Peyer's patch (tissue), 4 donors: ENCODE data around the gene EIF4E2. TPM values are rescaled to one million over a fixed set of nuclear protein-coding genes. Genes with fewer than 3 reads are reported as not detected.

ENCODE experiments used
- DNase-seq, 3 donors: peaks; one replicate each; pipeline ENCODE4 v3.0.0-alpha.2; 2017 to 2019
- H3K27ac ChIP-seq, 4 donors: fragments of 200-600 bp; sonication (generic); one replicate each; pipeline ENCODE4 v1.5.1; 2016 to 2019
- H3K27me3 ChIP-seq, 2 donors: fragments of 200-600 bp; sonication (generic); one replicate each; pipeline ENCODE4 v1.5.1; 2019
- H3K36me3 ChIP-seq, 3 donors: fragments of 200-600 bp; sonication (generic); one replicate each; pipeline ENCODE4 v1.5.1; 2016 to 2019
- H3K4me1 ChIP-seq, 4 donors: fragments of 200-600 bp; sonication (generic); one replicate each; pipeline ENCODE4 v1.5.1; 2016 to 2019
- H3K4me3 ChIP-seq, 4 donors: fragments of 200-600 bp; sonication (generic); 1 replicate in 3 of 4; 2 replicates in 1 of 4; pipeline ENCODE4 v1.5.1; 2016 to 2019; ENCODE audit warnings: mild to moderate bottlenecking in 1 of 4
- H3K9me3 ChIP-seq, 4 donors: fragments of 200-600 bp; sonication (generic); one replicate each; pipeline ENCODE4 v1.5.1; 2016 to 2019; ENCODE audit warnings: mild to moderate bottlenecking in 1 of 4
- CTCF ChIP-seq, 6 experiments: fragments of 450-650 bp in 4 of 6; fragments of 200-600 bp in 2 of 6; sonication (generic) in 1 of 6; IDR thresholded peaks; one replicate each; pipeline ENCODE4 v1.5.1; 2017 to 2019; ENCODE audit warnings: antibody characterized with exemption in 6 of 6, mild to moderate bottlenecking in 3 of 6, moderate library complexity in 1 of 6
- POLR2A ChIP-seq, 2 donors: fragments of 450-650 bp; IDR thresholded peaks; one replicate each; pipeline ENCODE4 v1.5.1; 2017; ENCODE audit warnings: antibody characterized with exemption in 2 of 2, mild to moderate bottlenecking in 2 of 2, moderate library complexity in 2 of 2
- total RNA-seq, 4 donors: library from RNA; depleted of rRNA; stranded (reverse); fragments of >200 nt; gene quantifications; one replicate each; pipeline ENCODE4 v1.1.0, GENCODE V29; 2016

Gene EIF4E2
- total RNA-seq, 4 donors from 2014 or later, result 33.0 to 51.8 (median 44.1) TPM

DNA sequence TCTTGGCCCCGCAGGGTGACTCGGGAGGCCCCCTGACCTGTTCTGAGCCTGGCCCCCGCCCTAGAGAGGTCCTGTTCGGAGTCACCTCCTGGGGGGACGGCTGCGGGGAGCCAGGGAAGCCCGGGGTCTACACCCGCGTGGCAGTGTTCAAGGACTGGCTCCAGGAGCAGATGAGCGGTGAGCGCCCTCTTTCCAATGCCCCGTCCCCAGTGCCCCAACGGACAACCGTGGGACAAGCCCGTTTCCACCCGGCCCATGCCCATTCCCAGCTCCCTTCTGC, 27.1 kb upstream of the EIF4E2 start:
- TF ChIP-seq CTCF (IDR thresholded peaks at IDR 0.05), result no peak
- no peaks in the 10 kb centered on the region for H3K9me3 ChIP-seq
- peaks cover 0 to 25% (median 16%) of the 10 kb centered on the region in 4 donors for H3K4me1 ChIP-seq
- peaks cover 0 to 27% of the 10 kb centered on the region in 2 donors for H3K27me3 ChIP-seq
- H3K27ac ChIP-seq, result no peak overlapping the region
- DNase-seq, result no peak
- no peaks in the 10 kb centered on the region for H3K36me3 ChIP-seq
- H3K4me3 ChIP-seq, result no peak overlapping the region

GRCh38 chr2:232523682-232524597, 26.5 kb upstream of the EIF4E2 start:
- DNase-seq, result no peak
- Histone ChIP-seq H3K36me3 (no peaks in the 10 kb centered on the region), H3K27ac (no peak overlapping the region), H3K27me3 (peaks cover 0 to 27% of the 10 kb centered on the region in 2 donors), H3K4me1 (peaks cover 0 to 25% (median 16%) of the 10 kb centered on the region in 4 donors), H3K9me3 (no peaks in the 10 kb centered on the region), H3K4me3 (peak overlapping the region in 3 of 4 donors; percentile 33 to 35 (median 35))
- TF ChIP-seq CTCF (IDR thresholded peaks at IDR 0.05) (no peak), POLR2A (IDR thresholded peaks at IDR 0.05) (no peak)

GRCh38 chr2:232524771-232525170, 25.7 kb upstream of the EIF4E2 start:
- H3K27ac ChIP-seq, result no peak overlapping the region
- H3K36me3 ChIP-seq, result no peaks in the 10 kb centered on the region
- TF ChIP-seq POLR2A (IDR thresholded peaks at IDR 0.05), result no peak
- TF ChIP-seq CTCF (IDR thresholded peaks at IDR 0.05), result no peak
- no peak overlapping the region for H3K4me3 ChIP-seq
- peaks cover 0 to 25% (median 16%) of the 10 kb centered on the region in 4 donors for H3K4me1 ChIP-seq
- no peaks in the 10 kb centered on the region for H3K9me3 ChIP-seq
- no peak for DNase-seq
- peaks cover 0 to 27% of the 10 kb centered on the region in 2 donors for H3K27me3 ChIP-seq

GRCh38 chr2:232525199-232525598, 25.3 kb upstream of the EIF4E2 start:
- peaks cover 0 to 27% of the 10 kb centered on the region in 2 donors for H3K27me3 ChIP-seq
- H3K9me3 ChIP-seq, result no peaks in the 10 kb centered on the region
- H3K36me3 ChIP-seq, result no peaks in the 10 kb centered on the region
- DNase-seq, result no peak
- peaks cover 0 to 25% (median 16%) of the 10 kb centered on the region in 4 donors for H3K4me1 ChIP-seq
- TF ChIP-seq CTCF (IDR thresholded peaks at IDR 0.05) (no peak), POLR2A (IDR thresholded peaks at IDR 0.05) (no peak)
- H3K4me3 ChIP-seq, result no peak overlapping the region
- no peak overlapping the region for H3K27ac ChIP-seq

DNA sequence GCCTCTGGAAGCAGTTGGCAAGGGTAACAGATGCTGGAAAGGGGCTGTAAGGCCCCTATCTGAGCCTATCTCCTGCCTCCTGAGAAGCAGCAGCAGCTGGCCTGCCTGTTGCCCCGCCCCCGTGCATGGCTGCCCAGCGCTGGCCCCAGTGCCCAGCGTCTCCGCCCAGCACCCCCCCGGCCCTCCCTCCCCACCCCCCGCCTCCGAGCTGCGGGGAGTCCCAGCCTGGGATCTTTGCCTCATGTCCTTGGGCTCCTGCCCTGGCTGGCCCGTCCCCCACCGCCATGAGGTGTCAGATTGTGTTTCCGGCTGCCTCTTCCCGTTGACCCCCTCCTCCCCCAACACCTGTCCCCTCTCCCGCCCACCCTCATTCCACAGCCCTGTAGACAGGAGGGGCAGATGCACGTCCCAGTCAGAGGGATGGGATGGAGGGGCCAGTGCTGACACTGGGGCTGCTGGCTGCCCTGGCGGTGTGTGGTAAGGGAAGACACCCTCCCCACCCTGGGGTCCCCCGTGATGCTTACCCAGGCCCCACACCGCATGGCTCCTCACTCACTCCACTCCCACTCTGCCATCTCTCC, 24.6 kb upstream of the EIF4E2 start, which contains the start of gene CHRND:
Gene CHRND, plus strand, starts transcription at position 370 of the 581 bp plus-strand sequence. Its CDS starts 56 bp downstream, at position 426.
- peaks cover 0 to 25% (median 16%) of the 10 kb centered on the region in 4 donors for H3K4me1 ChIP-seq
- H3K4me3 ChIP-seq, result no peak within 1 kb of the TSS
- H3K27ac ChIP-seq, result no peak within 1 kb of the TSS
- H3K36me3 ChIP-seq, result no peaks in the 10 kb centered on the region
- H3K27me3 ChIP-seq, result peaks cover 0 to 27% of the 10 kb centered on the region in 2 donors
- H3K9me3 ChIP-seq, result no peaks in the 10 kb centered on the region
- TF ChIP-seq POLR2A (IDR thresholded peaks at IDR 0.05) (no peak), CTCF (IDR thresholded peaks at IDR 0.05) (no peak)
- no peak for DNase-seq
